Measurements from ENCODE around the gene ATP9B. TPM values are rescaled to one million over a fixed set of nuclear protein-coding genes. Genes with fewer than 3 reads are reported as not detected.

ATP9B gene
- total and polyA plus RNA-seq, 2 donors from 2014 or later = 10.0 to 48.2 TPM

DNA sequence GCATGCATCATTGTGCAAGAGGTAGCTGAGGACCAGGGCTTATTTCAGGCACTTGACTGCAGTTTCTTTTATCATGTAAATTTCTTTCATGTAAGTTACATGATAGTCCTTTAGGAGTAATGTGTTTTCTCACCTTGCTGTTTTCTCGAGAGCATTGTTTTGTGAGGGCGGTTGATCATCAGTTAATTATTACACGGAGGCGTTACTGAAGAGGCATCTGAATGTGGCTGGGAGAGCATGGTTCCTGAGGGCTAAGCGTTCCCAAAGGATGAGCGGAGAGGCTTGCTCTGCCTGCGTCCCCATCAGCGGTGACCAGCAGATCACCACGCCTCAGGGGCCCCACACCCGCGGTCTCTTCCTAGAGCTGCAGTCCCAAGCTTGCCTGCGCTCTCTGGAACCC, 170.4 kb downstream of the ATP9B start:
- Histone ChIP-seq H3K9ac (ENCODE audit: low read length in 3 of 3) (no peak overlapping the region), H3K9me3 (ENCODE audit: control insufficient read depth in 2 of 3, insufficient read depth in 1 of 3, low read length in 3 of 3) (no peaks in the 10 kb centered on the region), H3K27ac (ENCODE audit: low read depth in 2 of 2, low read length in 2 of 2) (no peak overlapping the region), H3K36me3 (ENCODE audit: control insufficient read depth in 2 of 3, insufficient read depth in 3 of 3, low read length in 3 of 3) (no peaks in the 10 kb centered on the region), H3K27me3 (ENCODE audit: control insufficient read depth, insufficient read depth, low read length) (no peaks in the 10 kb centered on the region), H3K4me3 (ENCODE audit: low read length in 3 of 3) (no peak overlapping the region), H3K4me1 (ENCODE audit: control insufficient read depth in 2 of 3, insufficient read depth in 2 of 3, low read depth in 1 of 3, low read length in 3 of 3) (peaks cover 0 to 6% (median 0%) of the 10 kb centered on the region in 3 donors)
- no peak for DNase-seq
- no peak for FAIRE-seq
- intact Hi-C loops (cut with DNase I) = no loop called here
- TF ChIP-seq, protein P1, sequence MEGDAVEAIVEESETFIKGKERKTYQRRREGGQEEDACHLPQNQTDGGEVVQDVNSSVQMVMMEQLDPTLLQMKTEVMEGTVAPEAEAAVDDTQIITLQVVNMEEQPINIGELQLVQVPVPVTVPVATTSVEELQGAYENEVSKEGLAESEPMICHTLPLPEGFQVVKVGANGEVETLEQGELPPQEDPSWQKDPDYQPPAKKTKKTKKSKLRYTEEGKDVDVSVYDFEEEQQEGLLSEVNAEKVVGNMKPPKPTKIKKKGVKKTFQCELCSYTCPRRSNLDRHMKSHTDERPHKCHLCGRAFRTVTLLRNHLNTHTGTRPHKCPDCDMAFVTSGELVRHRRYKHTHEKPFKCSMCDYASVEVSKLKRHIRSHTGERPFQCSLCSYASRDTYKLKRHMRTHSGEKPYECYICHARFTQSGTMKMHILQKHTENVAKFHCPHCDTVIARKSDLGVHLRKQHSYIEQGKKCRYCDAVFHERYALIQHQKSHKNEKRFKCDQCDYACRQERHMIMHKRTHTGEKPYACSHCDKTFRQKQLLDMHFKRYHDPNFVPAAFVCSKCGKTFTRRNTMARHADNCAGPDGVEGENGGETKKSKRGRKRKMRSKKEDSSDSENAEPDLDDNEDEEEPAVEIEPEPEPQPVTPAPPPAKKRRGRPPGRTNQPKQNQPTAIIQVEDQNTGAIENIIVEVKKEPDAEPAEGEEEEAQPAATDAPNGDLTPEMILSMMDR (IDR thresholded peaks at IDR 0.05; ENCODE audit: borderline replicate concordance, extremely low read depth, insufficient read depth) = no peak

DNA sequence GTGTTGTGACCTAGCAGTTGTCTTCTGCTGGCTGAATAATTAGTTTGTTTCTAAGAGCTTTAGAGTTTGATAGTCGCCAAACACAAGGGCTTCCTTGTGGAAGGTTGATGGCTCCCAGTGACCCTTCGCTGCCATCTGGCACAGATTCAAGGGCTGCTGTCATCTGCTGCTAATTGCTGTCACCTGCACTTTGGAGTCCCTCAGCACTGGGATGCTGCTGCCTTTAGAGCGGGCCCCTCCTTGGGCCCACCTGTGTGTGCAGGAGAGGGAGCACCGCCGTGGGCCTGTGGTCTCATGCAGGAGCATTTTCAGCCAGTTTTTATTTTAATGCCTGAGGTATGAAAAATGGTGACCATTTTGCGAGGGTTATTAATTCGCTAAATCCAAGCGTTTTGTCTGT, 172.6 kb downstream of the ATP9B start:
- no peaks in the 10 kb centered on the region for H3K9me3 ChIP-seq (ENCODE audit: control insufficient read depth in 2 of 3, insufficient read depth in 1 of 3, low read length in 3 of 3)
- H3K36me3 ChIP-seq (ENCODE audit: control insufficient read depth in 2 of 3, insufficient read depth in 3 of 3, low read length in 3 of 3) = no peaks in the 10 kb centered on the region
- H3K27me3 ChIP-seq (ENCODE audit: control insufficient read depth, insufficient read depth, low read length) = no peaks in the 10 kb centered on the region
- H3K4me3 ChIP-seq (ENCODE audit: low read length in 3 of 3) = no peak overlapping the region
- H3K27ac ChIP-seq (ENCODE audit: low read depth in 2 of 2, low read length in 2 of 2) = no peak overlapping the region
- intact Hi-C loops (cut with DNase I) = no loop called here
- no peak for FAIRE-seq
- no peak overlapping the region for H3K9ac ChIP-seq (ENCODE audit: low read length in 3 of 3)
- H3K4me1 ChIP-seq (ENCODE audit: control insufficient read depth in 2 of 3, insufficient read depth in 2 of 3, low read depth in 1 of 3, low read length in 3 of 3) = peaks cover 0 to 6% (median 0%) of the 10 kb centered on the region in 3 donors
- DNase-seq = peak in 2 of 5 donors; percentile 17 to 31
- TF ChIP-seq, protein P1 (IDR thresholded peaks at IDR 0.05; ENCODE audit: borderline replicate concordance, extremely low read depth, insufficient read depth) = no peak

- peak in 2 of 5 donors; percentile 74 to 76 for DNase-seq
Measured at GRCh38 chr18:79242246-79242645, 173.1 kb downstream of the ATP9B start.

More at GRCh38 chr18:79242246-79242645, 173.1 kb downstream of the ATP9B start:
- no peak overlapping the region for H3K4me3 ChIP-seq (ENCODE audit: low read length in 3 of 3)
- TF ChIP-seq, protein P1 (IDR thresholded peaks at IDR 0.05; ENCODE audit: borderline replicate concordance, extremely low read depth, insufficient read depth) = no peak
- no peak overlapping the region for H3K9ac ChIP-seq (ENCODE audit: low read length in 3 of 3)
- no peaks in the 10 kb centered on the region for H3K27me3 ChIP-seq (ENCODE audit: control insufficient read depth, insufficient read depth, low read length)
- no peak for FAIRE-seq
- no peaks in the 10 kb centered on the region for H3K36me3 ChIP-seq (ENCODE audit: control insufficient read depth in 2 of 3, insufficient read depth in 3 of 3, low read length in 3 of 3)
- H3K4me1 ChIP-seq (ENCODE audit: control insufficient read depth in 2 of 3, insufficient read depth in 2 of 3, low read depth in 1 of 3, low read length in 3 of 3) = peaks cover 0 to 6% (median 0%) of the 10 kb centered on the region in 3 donors
- intact Hi-C loops (cut with DNase I) = no loop called here
- H3K9me3 ChIP-seq (ENCODE audit: control insufficient read depth in 2 of 3, insufficient read depth in 1 of 3, low read length in 3 of 3) = no peaks in the 10 kb centered on the region
- H3K27ac ChIP-seq (ENCODE audit: low read depth in 2 of 2, low read length in 2 of 2) = no peak overlapping the region
